Measurements from ENCODE around the gene WNK1.

DNA sequence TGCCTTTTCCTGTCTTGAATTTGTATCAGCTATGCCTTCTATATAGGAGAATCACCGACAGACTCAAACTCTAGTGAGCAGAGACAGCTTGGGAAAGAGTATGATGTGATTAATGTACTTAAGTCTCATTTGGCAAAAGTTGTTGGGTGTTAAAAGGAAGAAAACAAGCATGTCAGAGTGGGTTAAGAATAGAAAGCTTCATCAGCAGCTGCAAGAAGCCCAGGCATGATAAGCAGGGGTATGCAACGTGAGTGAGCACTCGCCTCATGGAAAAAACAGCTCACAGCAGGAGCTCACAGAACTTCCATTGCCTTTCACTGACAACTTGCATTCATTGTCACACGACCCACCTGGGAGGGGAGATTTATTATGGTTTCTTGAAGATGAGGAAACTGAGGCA lies 35.9 kb upstream of the WNK1 start:
- TF ChIP-seq KLF9 (tag by site-specific recombination; IDR thresholded peaks at IDR 0.05; ENCODE audit: low read depth): no peak
- TF ChIP-seq, protein P1, sequence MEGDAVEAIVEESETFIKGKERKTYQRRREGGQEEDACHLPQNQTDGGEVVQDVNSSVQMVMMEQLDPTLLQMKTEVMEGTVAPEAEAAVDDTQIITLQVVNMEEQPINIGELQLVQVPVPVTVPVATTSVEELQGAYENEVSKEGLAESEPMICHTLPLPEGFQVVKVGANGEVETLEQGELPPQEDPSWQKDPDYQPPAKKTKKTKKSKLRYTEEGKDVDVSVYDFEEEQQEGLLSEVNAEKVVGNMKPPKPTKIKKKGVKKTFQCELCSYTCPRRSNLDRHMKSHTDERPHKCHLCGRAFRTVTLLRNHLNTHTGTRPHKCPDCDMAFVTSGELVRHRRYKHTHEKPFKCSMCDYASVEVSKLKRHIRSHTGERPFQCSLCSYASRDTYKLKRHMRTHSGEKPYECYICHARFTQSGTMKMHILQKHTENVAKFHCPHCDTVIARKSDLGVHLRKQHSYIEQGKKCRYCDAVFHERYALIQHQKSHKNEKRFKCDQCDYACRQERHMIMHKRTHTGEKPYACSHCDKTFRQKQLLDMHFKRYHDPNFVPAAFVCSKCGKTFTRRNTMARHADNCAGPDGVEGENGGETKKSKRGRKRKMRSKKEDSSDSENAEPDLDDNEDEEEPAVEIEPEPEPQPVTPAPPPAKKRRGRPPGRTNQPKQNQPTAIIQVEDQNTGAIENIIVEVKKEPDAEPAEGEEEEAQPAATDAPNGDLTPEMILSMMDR (tag by site-specific recombination; IDR thresholded peaks at IDR 0.05): no peak
- TF ChIP-seq ZNF354C (tag by site-specific recombination; IDR thresholded peaks at IDR 0.05; ENCODE audit: borderline replicate concordance, low read depth): no peak
- TF ChIP-seq, protein P2, sequence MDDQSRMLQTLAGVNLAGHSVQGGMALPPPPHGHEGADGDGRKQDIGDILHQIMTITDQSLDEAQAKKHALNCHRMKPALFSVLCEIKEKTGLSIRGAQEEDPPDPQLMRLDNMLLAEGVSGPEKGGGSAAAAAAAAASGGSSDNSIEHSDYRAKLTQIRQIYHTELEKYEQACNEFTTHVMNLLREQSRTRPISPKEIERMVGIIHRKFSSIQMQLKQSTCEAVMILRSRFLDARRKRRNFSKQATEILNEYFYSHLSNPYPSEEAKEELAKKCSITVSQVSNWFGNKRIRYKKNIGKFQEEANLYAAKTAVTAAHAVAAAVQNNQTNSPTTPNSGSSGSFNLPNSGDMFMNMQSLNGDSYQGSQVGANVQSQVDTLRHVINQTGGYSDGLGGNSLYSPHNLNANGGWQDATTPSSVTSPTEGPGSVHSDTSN (CRISPR knock-in tag; IDR thresholded peaks at IDR 0.05): no peak
- TF ChIP-seq ZNF391 (tag by site-specific recombination; IDR thresholded peaks at IDR 0.05; ENCODE audit: borderline replicate concordance, low read depth): no peak
- no peak for TF ChIP-seq ZNF138 (tag by site-specific recombination; IDR thresholded peaks at IDR 0.05; ENCODE audit: borderline replicate concordance)
- TF ChIP-seq ZBTB17 (tag by site-specific recombination; IDR thresholded peaks at IDR 0.05): no peak

Measured in HEK293 (cell line).